ENCODE data around the gene PLTP.
"Not testable (repeated sequence)": the region's sequence is repeated elsewhere in the genome, so short reads cannot be mapped to it uniquely, and the experiment has no call there.

Gene PLTP

GRCh38 chr20:45911486-45912343 lies at the start of gene PLTP:
TSS of gene PLTP (minus strand) at chr20:45912155. CDS start at chr20:45911452, 703 bp downstream.
- intact Hi-C loops (cut with DNase I), result no loop called here
- DNase-seq, result peak; percentile 29 to 92 (median 62)

- DNase-seq, result peak in 2 of 10 donors; percentile 11 to 56
- intact Hi-C loops (cut with DNase I), result no loop called here
Observed at GRCh38 chr20:45959956-45960630, 48.1 kb upstream of the PLTP start.

- intact Hi-C loops (cut with DNase I), result no loop called here
- peak in 3 of 10 donors; percentile 55 to 69 (median 60) for DNase-seq
Observed at GRCh38 chr20:45959126-45959525, 47.2 kb upstream of the PLTP start.

- peak in 1 of 10 donors; percentile 3 for DNase-seq
- intact Hi-C loops (cut with DNase I), result no loop called here
Observed at GRCh38 chr20:45958593-45958992, 46.6 kb upstream of the PLTP start.

GRCh38 chr20:45957021-45957941 lies 45.3 kb upstream of the PLTP start:
- intact Hi-C loops (cut with DNase I), result no loop called here

GRCh38 chr20:45956326-45956725 lies 44.4 kb upstream of the PLTP start:
- DNase-seq, result peak in 3 of 10 donors; percentile 46 to 53 (median 52)
- intact Hi-C loops (cut with DNase I), result not testable (repeated sequence)

More at GRCh38 chr20:45957021-45957941, 45.3 kb upstream of the PLTP start:
- DNase-seq, result peak in 3 of 10 donors; percentile 30 to 69 (median 56)

- intact Hi-C loops (cut with DNase I), result no loop called here
- peak in 3 of 10 donors; percentile 69 to 90 (median 87) for DNase-seq
Observed at GRCh38 chr20:45953672-45954071, 41.7 kb upstream of the PLTP start.

- DNase-seq, result peak in 2 of 10 donors; percentile 20 to 75
- intact Hi-C loops (cut with DNase I), result no loop called here
Observed at GRCh38 chr20:45952861-45953260, 40.9 kb upstream of the PLTP start.

GRCh38 chr20:45951925-45952834 lies 40.2 kb upstream of the PLTP start:
- peak in 1 of 10 donors; percentile 84 for DNase-seq
- intact Hi-C loops (cut with DNase I), result no loop called here

- intact Hi-C loops (cut with DNase I), result no loop called here
Observed at GRCh38 chr20:45950330-45950646, 38.3 kb upstream of the PLTP start.

GRCh38 chr20:45949542-45950329 lies 37.8 kb upstream of the PLTP start:
- intact Hi-C loops (cut with DNase I), result no loop called here
- DNase-seq, result peak in 1 of 10 donors; percentile 70

More at GRCh38 chr20:45950330-45950646, 38.3 kb upstream of the PLTP start:
- peak in 1 of 10 donors; percentile 88 for DNase-seq

GRCh38 chr20:45948742-45949541 lies 37.0 kb upstream of the PLTP start:
- DNase-seq, result peak in 1 of 10 donors; percentile 86
- intact Hi-C loops (cut with DNase I), result no loop called here

- no peak for DNase-seq
- intact Hi-C loops (cut with DNase I), result no loop called here
Observed at GRCh38 chr20:45948261-45948733, 36.3 kb upstream of the PLTP start.

- intact Hi-C loops (cut with DNase I), result no loop called here
- no peak for DNase-seq
Observed at GRCh38 chr20:45947110-45947866, 35.3 kb upstream of the PLTP start.

GRCh38 chr20:45946149-45946970 lies 34.4 kb upstream of the PLTP start:
- intact Hi-C loops (cut with DNase I), result no loop called here
- DNase-seq, result no peak

GRCh38 chr20:45945678-45946148 lies 33.8 kb upstream of the PLTP start:
- DNase-seq, result no peak
- intact Hi-C loops (cut with DNase I), result no loop called here

Measured in posterior cingulate gyrus (tissue), 11 donors.